ENCODE data around the gene EQTN.

Gene EQTN

GRCh38 chr9:27311184-27311583, 14.2 kb upstream of the EQTN start:
- Histone ChIP-seq H3K27me3 (ENCODE audit: insufficient read depth, low read length) (no peaks in the 10 kb centered on the region), H3K4me2 (ENCODE audit: low read length) (no peak overlapping the region), H3K9ac (ENCODE audit: low read length) (no peak overlapping the region), H4K12ac (ENCODE audit: low read depth, low read length) (no peak overlapping the region), H2AFZ (ENCODE audit: insufficient read depth, low read length, poor library complexity) (no peak overlapping the region), H3K79me2 (ENCODE audit: control insufficient read depth, insufficient read depth, low read length, poor library complexity) (no peaks in the 10 kb centered on the region), H2BK5ac (ENCODE audit: low read depth, low read length, poor library complexity) (no peak overlapping the region), H2BK120ac (ENCODE audit: insufficient read depth, low read length, poor library complexity) (no peak overlapping the region), H3K14ac (ENCODE audit: low read length) (no peak overlapping the region), H3K23ac (ENCODE audit: low read length) (no peak overlapping the region), H3K4ac (ENCODE audit: low read depth, low read length) (no peak overlapping the region), H3K36me3 (ENCODE audit: control insufficient read depth in 1 of 2, insufficient read depth in 2 of 2, low read length in 2 of 2) (no peaks in the 10 kb centered on the region), H3K4me3 (ENCODE audit: low read depth, low read length) (no peak overlapping the region), H4K91ac (ENCODE audit: low read depth, low read length) (no peak overlapping the region), H3K4me1 (ENCODE audit: control insufficient read depth in 1 of 2, insufficient read depth in 2 of 2, low read length in 2 of 2) (no peaks in the 10 kb centered on the region), H4K8ac (ENCODE audit: low read depth, low read length) (no peak overlapping the region), H3K79me1 (ENCODE audit: low read length) (no peaks in the 10 kb centered on the region), H3K9me3 (ENCODE audit: insufficient read depth, low read depth, low read length) (no peaks in the 10 kb centered on the region), H2AK5ac (ENCODE audit: low read length) (no peak overlapping the region), H3K18ac (ENCODE audit: low read length) (no peak overlapping the region), H2BK12ac (ENCODE audit: low read length) (no peak overlapping the region), H3K27ac (ENCODE audit: low read depth, low read length) (no peak overlapping the region)
- no peak for DNase-seq
- no CpG with 5 or more reads among the region's 2 CpGs for WGBS (ENCODE audit: extremely low coverage, insufficient coverage, insufficient read length)

GRCh38 chr9:27310582-27310981, 13.6 kb upstream of the EQTN start:
- H3K18ac ChIP-seq (ENCODE audit: low read length): no peak overlapping the region
- H3K9me3 ChIP-seq (ENCODE audit: insufficient read depth, low read depth, low read length): no peaks in the 10 kb centered on the region
- H4K12ac ChIP-seq (ENCODE audit: low read depth, low read length): no peak overlapping the region
- H3K23ac ChIP-seq (ENCODE audit: low read length): no peak overlapping the region
- no peak overlapping the region for H3K4me2 ChIP-seq (ENCODE audit: low read length)
- no peak overlapping the region for H3K27ac ChIP-seq (ENCODE audit: low read depth, low read length)
- no peak overlapping the region for H2AFZ ChIP-seq (ENCODE audit: insufficient read depth, low read length, poor library complexity)
- no peak overlapping the region for H3K9ac ChIP-seq (ENCODE audit: low read length)
- H4K91ac ChIP-seq (ENCODE audit: low read depth, low read length): no peak overlapping the region
- H3K14ac ChIP-seq (ENCODE audit: low read length): no peak overlapping the region
- no peak overlapping the region for H3K4me3 ChIP-seq (ENCODE audit: low read depth, low read length)
- no peaks in the 10 kb centered on the region for H3K36me3 ChIP-seq (ENCODE audit: control insufficient read depth in 1 of 2, insufficient read depth in 2 of 2, low read length in 2 of 2)
- H3K4ac ChIP-seq (ENCODE audit: low read depth, low read length): no peak overlapping the region
- no peaks in the 10 kb centered on the region for H3K27me3 ChIP-seq (ENCODE audit: insufficient read depth, low read length)
- no peaks in the 10 kb centered on the region for H3K79me1 ChIP-seq (ENCODE audit: low read length)
- H2BK12ac ChIP-seq (ENCODE audit: low read length): no peak overlapping the region
- H3K79me2 ChIP-seq (ENCODE audit: control insufficient read depth, insufficient read depth, low read length, poor library complexity): no peaks in the 10 kb centered on the region
- DNase-seq: no peak
- H2BK120ac ChIP-seq (ENCODE audit: insufficient read depth, low read length, poor library complexity): no peak overlapping the region
- H3K4me1 ChIP-seq (ENCODE audit: control insufficient read depth in 1 of 2, insufficient read depth in 2 of 2, low read length in 2 of 2): no peaks in the 10 kb centered on the region
- H2BK5ac ChIP-seq (ENCODE audit: low read depth, low read length, poor library complexity): no peak overlapping the region
- H2AK5ac ChIP-seq (ENCODE audit: low read length): no peak overlapping the region
- no CpG with 5 or more reads among the region's 2 CpGs for WGBS (ENCODE audit: extremely low coverage, insufficient coverage, insufficient read length)
- no peak overlapping the region for H4K8ac ChIP-seq (ENCODE audit: low read depth, low read length)

GRCh38 chr9:27308691-27309390, 11.9 kb upstream of the EQTN start:
- no peak overlapping the region for H3K23ac ChIP-seq (ENCODE audit: low read length)
- no peaks in the 10 kb centered on the region for H3K27me3 ChIP-seq (ENCODE audit: insufficient read depth, low read length)
- peaks cover under 1% of the 10 kb centered on the region for H3K79me1 ChIP-seq (ENCODE audit: low read length)
- no peak overlapping the region for H3K4me2 ChIP-seq (ENCODE audit: low read length)
- H3K4me3 ChIP-seq (ENCODE audit: low read depth, low read length): no peak overlapping the region
- H3K4me1 ChIP-seq (ENCODE audit: control insufficient read depth in 1 of 2, insufficient read depth in 2 of 2, low read length in 2 of 2): peaks cover under 1 to 2% of the 10 kb centered on the region in 2 experiments
- H2BK120ac ChIP-seq (ENCODE audit: insufficient read depth, low read length, poor library complexity): no peak overlapping the region
- no peaks in the 10 kb centered on the region for H3K9me3 ChIP-seq (ENCODE audit: insufficient read depth, low read depth, low read length)
- H4K91ac ChIP-seq (ENCODE audit: low read depth, low read length): no peak overlapping the region
- no peak overlapping the region for H2BK5ac ChIP-seq (ENCODE audit: low read depth, low read length, poor library complexity)
- H3K4ac ChIP-seq (ENCODE audit: low read depth, low read length): no peak overlapping the region
- H3K36me3 ChIP-seq (ENCODE audit: control insufficient read depth in 1 of 2, insufficient read depth in 2 of 2, low read length in 2 of 2): no peaks in the 10 kb centered on the region
- H3K27ac ChIP-seq (ENCODE audit: low read depth, low read length): no peak overlapping the region
- no peak overlapping the region for H2AFZ ChIP-seq (ENCODE audit: insufficient read depth, low read length, poor library complexity)
- no peaks in the 10 kb centered on the region for H3K79me2 ChIP-seq (ENCODE audit: control insufficient read depth, insufficient read depth, low read length, poor library complexity)
- no peak overlapping the region for H3K18ac ChIP-seq (ENCODE audit: low read length)
- H2AK5ac ChIP-seq (ENCODE audit: low read length): no peak overlapping the region
- H4K8ac ChIP-seq (ENCODE audit: low read depth, low read length): no peak overlapping the region
- no peak overlapping the region for H3K14ac ChIP-seq (ENCODE audit: low read length)
- no peak overlapping the region for H2BK12ac ChIP-seq (ENCODE audit: low read length)
- H4K12ac ChIP-seq (ENCODE audit: low read depth, low read length): no peak overlapping the region
- H3K9ac ChIP-seq (ENCODE audit: low read length): no peak overlapping the region
- no CpG with 5 or more reads among the region's 4 CpGs for WGBS (ENCODE audit: extremely low coverage, insufficient coverage, insufficient read length)
- DNase-seq: peak; percentile 77 to 91

GRCh38 chr9:27304521-27304920, 7.6 kb upstream of the EQTN start:
- H2AFZ ChIP-seq (ENCODE audit: insufficient read depth, low read length, poor library complexity): no peak overlapping the region
- H3K4ac ChIP-seq (ENCODE audit: low read depth, low read length): no peak overlapping the region
- DNase-seq: no peak
- H3K18ac ChIP-seq (ENCODE audit: low read length): no peak overlapping the region
- no peak overlapping the region for H3K14ac ChIP-seq (ENCODE audit: low read length)
- H3K4me3 ChIP-seq (ENCODE audit: low read depth, low read length): no peak overlapping the region
- no peak overlapping the region for H2AK5ac ChIP-seq (ENCODE audit: low read length)
- H2BK5ac ChIP-seq (ENCODE audit: low read depth, low read length, poor library complexity): no peak overlapping the region
- no peak overlapping the region for H3K27ac ChIP-seq (ENCODE audit: low read depth, low read length)
- no peaks in the 10 kb centered on the region for H3K79me2 ChIP-seq (ENCODE audit: control insufficient read depth, insufficient read depth, low read length, poor library complexity)
- no CpG with 5 or more reads among the region's 1 CpG for WGBS (ENCODE audit: extremely low coverage, insufficient coverage, insufficient read length)
- no peak overlapping the region for H3K23ac ChIP-seq (ENCODE audit: low read length)
- H2BK12ac ChIP-seq (ENCODE audit: low read length): no peak overlapping the region
- H4K8ac ChIP-seq (ENCODE audit: low read depth, low read length): no peak overlapping the region
- H3K27me3 ChIP-seq (ENCODE audit: insufficient read depth, low read length): no peaks in the 10 kb centered on the region
- no peak overlapping the region for H4K12ac ChIP-seq (ENCODE audit: low read depth, low read length)
- no peak overlapping the region for H2BK120ac ChIP-seq (ENCODE audit: insufficient read depth, low read length, poor library complexity)
- H4K91ac ChIP-seq (ENCODE audit: low read depth, low read length): no peak overlapping the region
- H3K9me3 ChIP-seq (ENCODE audit: insufficient read depth, low read depth, low read length): no peaks in the 10 kb centered on the region
- H3K4me1 ChIP-seq (ENCODE audit: control insufficient read depth in 1 of 2, insufficient read depth in 2 of 2, low read length in 2 of 2): peaks cover 2 to 4% of the 10 kb centered on the region in 2 experiments
- H3K4me2 ChIP-seq (ENCODE audit: low read length): no peak overlapping the region
- peaks cover 2% of the 10 kb centered on the region for H3K79me1 ChIP-seq (ENCODE audit: low read length)
- H3K9ac ChIP-seq (ENCODE audit: low read length): no peak overlapping the region
- H3K36me3 ChIP-seq (ENCODE audit: control insufficient read depth in 1 of 2, insufficient read depth in 2 of 2, low read length in 2 of 2): no peaks in the 10 kb centered on the region
